GM12872 (cell line): ENCODE measurements around the gene ALK.

Source experiments
- CTCF ChIP-seq: IDR thresholded peaks from 3 replicates; pipeline ENCODE4 v1.5.1; 2011; ENCODE audit warnings: low read depth, mild to moderate bottlenecking, low read length, moderate library complexity; ENCODE audit not compliant: insufficient read depth

ALK gene

DNA sequence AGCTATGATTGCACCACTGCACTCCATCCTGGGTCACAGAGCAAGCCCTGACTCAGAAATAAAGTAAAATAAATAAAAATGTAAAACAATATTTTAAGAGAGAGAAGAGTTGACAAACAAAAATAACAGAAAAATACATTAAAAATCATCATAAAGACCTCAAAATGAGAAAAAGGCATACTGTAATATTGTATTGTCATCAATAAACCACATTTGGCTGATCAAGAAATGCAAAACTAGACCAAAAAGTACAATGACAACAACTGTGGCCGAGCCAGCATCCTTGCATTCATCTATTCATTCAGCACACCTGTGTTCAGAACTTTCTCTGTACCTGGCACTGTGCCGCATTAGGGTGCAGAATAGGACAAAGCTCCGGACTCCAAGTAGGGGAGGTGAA lies 121.8 kb downstream of the ALK start:
- no peak for TF ChIP-seq CTCF

- no peak for TF ChIP-seq CTCF
These were observed 123.5 kb downstream of the ALK start for GRCh38 chr2:29797916-29798315.

- no peak for TF ChIP-seq CTCF
These were observed 124.9 kb downstream of the ALK start for GRCh38 chr2:29796446-29796845.

DNA sequence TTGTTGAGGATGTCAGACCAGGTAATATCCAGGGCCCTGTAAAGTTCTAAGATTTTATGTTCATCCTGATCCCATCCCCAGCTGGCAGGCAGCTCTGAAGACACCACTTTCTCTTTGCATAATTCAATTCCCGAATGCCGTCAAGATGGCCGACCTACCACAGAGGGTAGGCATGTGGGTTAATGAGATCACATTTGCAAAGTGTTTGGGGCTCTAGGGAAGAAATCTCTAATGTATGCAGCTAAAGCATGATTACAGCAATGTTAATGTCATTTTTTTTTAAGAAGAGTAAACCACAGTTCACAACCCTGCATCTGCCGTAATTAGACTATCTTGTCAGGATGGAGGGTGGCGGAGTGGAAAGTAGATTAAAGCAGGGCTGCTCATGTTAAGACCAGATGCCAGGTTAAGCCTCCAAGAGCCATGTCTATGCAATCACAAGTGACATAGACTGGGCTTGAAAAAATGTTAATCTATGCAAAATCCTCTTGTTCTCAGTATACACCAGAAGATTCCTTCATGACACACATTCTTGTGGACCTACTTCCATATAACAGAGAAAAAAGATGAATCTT lies 131.4 kb downstream of the ALK start:
- TF ChIP-seq CTCF, result no peak

GRCh38 chr2:29787473-29788465 lies 133.6 kb downstream of the ALK start:
- TF ChIP-seq CTCF, result no peak

GRCh38 chr2:29786361-29786760 lies 135.0 kb downstream of the ALK start:
- TF ChIP-seq CTCF, result no peak

- no peak for TF ChIP-seq CTCF
These were observed 137.7 kb downstream of the ALK start for GRCh38 chr2:29783666-29784065.
